Measurements from ENCODE around the gene CD109. TPM values are rescaled to one million over a fixed set of nuclear protein-coding genes. Genes with fewer than 3 reads are reported as not detected.

CD109 gene
- total RNA-seq, 1 experiment from 2014 or later, result 0.18 TPM

DNA sequence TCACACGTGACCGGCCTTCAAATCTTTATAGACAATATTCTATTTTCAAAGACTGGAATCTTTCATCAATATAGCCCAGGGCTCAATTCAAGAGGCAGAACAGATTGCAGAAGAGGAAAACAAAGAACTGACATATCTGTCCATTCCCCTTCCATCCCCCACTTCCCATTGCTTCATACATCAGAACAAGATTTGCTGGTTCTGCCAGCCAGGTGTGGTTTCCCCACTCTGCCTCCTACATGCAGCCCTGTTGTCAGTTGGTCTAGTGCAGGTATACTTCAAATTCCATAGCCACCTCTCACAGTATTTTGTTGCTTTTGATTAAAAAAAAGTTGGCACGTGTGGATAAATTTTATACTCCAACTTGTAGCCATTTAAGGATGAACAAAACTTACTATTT is 174.9 kb downstream of the CD109 start:
- Histone ChIP-seq H3K36me3 (ENCODE audit: control insufficient read depth, insufficient read depth, low read length) (no peaks in the 10 kb centered on the region), H3K27me3 (replicated peaks; ENCODE audit: control insufficient read depth, insufficient read depth, low read length) (no peaks in the 10 kb centered on the region), H3K4me1 (no peaks in the 10 kb centered on the region), H3K9me3 (no peaks in the 10 kb centered on the region), H3K4me3 (ENCODE audit: low read depth, low read length) (no peak overlapping the region)
- Mint-ChIP-seq H3K27ac (ENCODE audit: unreplicated experiment) (no peak overlapping the region), H3K27me3 (ENCODE audit: insufficient read depth, unreplicated experiment) (no peaks in the 10 kb centered on the region), H3K4me1 (ENCODE audit: low read depth, unreplicated experiment) (no peaks in the 10 kb centered on the region), H3K9me3 (ENCODE audit: unreplicated experiment) (no peaks in the 10 kb centered on the region), H3K36me3 (ENCODE audit: insufficient read depth, unreplicated experiment) (no peaks in the 10 kb centered on the region), H3K4me3 (ENCODE audit: unreplicated experiment) (no peak overlapping the region)
- POLR2A ChIA-PET, result no interaction called here
- TF ChIP-seq, protein P1, sequence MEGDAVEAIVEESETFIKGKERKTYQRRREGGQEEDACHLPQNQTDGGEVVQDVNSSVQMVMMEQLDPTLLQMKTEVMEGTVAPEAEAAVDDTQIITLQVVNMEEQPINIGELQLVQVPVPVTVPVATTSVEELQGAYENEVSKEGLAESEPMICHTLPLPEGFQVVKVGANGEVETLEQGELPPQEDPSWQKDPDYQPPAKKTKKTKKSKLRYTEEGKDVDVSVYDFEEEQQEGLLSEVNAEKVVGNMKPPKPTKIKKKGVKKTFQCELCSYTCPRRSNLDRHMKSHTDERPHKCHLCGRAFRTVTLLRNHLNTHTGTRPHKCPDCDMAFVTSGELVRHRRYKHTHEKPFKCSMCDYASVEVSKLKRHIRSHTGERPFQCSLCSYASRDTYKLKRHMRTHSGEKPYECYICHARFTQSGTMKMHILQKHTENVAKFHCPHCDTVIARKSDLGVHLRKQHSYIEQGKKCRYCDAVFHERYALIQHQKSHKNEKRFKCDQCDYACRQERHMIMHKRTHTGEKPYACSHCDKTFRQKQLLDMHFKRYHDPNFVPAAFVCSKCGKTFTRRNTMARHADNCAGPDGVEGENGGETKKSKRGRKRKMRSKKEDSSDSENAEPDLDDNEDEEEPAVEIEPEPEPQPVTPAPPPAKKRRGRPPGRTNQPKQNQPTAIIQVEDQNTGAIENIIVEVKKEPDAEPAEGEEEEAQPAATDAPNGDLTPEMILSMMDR (IDR thresholded peaks at IDR 0.05; ENCODE audit: insufficient read depth in 1 of 2, low read depth in 1 of 2, low read length in 1 of 2, severe bottlenecking in 1 of 2, unreplicated experiment in 1 of 2), result no peak
- intact Hi-C loops (cut with micrococcal nuclease; ENCODE audit: unreplicated experiment), result no loop called here
- no TSS peak for BruUV-seq (replicated peaks)
- DNase-seq, result peak in 1 of 2 experiments; percentile 47
- CTCF ChIA-PET, result no interaction called here

DNA sequence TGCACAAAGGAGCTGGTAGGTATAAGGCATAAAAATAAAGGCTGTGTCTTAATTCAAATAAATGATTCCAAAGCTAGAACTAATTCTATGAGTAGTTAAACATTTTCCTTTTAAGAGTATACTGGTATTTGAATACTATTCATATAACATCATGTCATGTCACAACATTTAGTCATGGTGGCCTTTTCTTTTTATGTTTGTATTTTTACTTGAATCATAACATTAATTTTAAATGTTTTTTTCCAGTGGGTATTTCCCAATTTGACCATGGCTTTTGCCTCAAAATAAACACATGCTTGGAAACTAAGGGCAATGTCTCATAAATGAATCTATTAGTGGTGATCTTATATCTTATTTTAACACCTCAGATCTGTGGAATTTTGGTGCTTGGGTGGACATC is 177.1 kb downstream of the CD109 start:
- ChIA-PET CTCF (no interaction called here), POLR2A (no interaction called here)
- H3K36me3 Mint-ChIP-seq (ENCODE audit: insufficient read depth, unreplicated experiment), result no peaks in the 10 kb centered on the region
- no peaks in the 10 kb centered on the region for H3K4me1 Mint-ChIP-seq (ENCODE audit: low read depth, unreplicated experiment)
- H3K27ac Mint-ChIP-seq (ENCODE audit: unreplicated experiment), result no peak overlapping the region
- H3K4me3 ChIP-seq (ENCODE audit: low read depth, low read length), result no peak overlapping the region
- H3K9me3 ChIP-seq, result no peaks in the 10 kb centered on the region
- no peaks in the 10 kb centered on the region for H3K36me3 ChIP-seq (ENCODE audit: control insufficient read depth, insufficient read depth, low read length)
- intact Hi-C loops (cut with micrococcal nuclease; ENCODE audit: unreplicated experiment), result no loop called here
- TF ChIP-seq, protein P1 (IDR thresholded peaks at IDR 0.05; ENCODE audit: insufficient read depth in 1 of 2, low read depth in 1 of 2, low read length in 1 of 2, severe bottlenecking in 1 of 2, unreplicated experiment in 1 of 2), result no peak
- H3K9me3 Mint-ChIP-seq (ENCODE audit: unreplicated experiment), result no peaks in the 10 kb centered on the region
- H3K27me3 ChIP-seq (replicated peaks; ENCODE audit: control insufficient read depth, insufficient read depth, low read length), result no peaks in the 10 kb centered on the region
- no peaks in the 10 kb centered on the region for H3K4me1 ChIP-seq
- H3K27me3 Mint-ChIP-seq (ENCODE audit: insufficient read depth, unreplicated experiment), result no peaks in the 10 kb centered on the region
- H3K4me3 Mint-ChIP-seq (ENCODE audit: unreplicated experiment), result no peak overlapping the region
- DNase-seq, result no peak
- BruUV-seq (replicated peaks), result no TSS peak

Other genes with a start within 250 kb of the CD109 start
- 23.8 and 24.8 TPM in 2 replicates for gene CGAS, start 243.9 kb upstream of the CD109 start, total RNA-seq (2022)
- gene MTO1, start 234.5 kb upstream of the CD109 start, total RNA-seq (2022), result 28.7 and 33.1 TPM in 2 replicates
- gene EEF1A1, start 175.2 kb upstream of the CD109 start, total RNA-seq (2022), result 9,246 and 9,491 TPM in 2 replicates
- 13.0 TPM in 2 replicates for gene SLC17A5, start 42.2 kb upstream of the CD109 start, total RNA-seq (2022)

Data from Caco-2 (cell line).